OCI-LY7 (cell line): ENCODE results near the gene MSH3. TPM values are rescaled to one million over a fixed set of nuclear protein-coding genes. Genes with fewer than 3 reads are reported as not detected.

ENCODE experiments used
- BruUV-seq: library from RNA; stranded (reverse); fragments of 400-500 nt; replicated peaks from 2 replicates; lab custom pipeline; 2021; lab: Mats Ljungman, UMichigan
- CTCF ChIA-PET: fragments of 300-600 bp; sonication (Branson Sonifier 250); formaldehyde crosslinking; loops from one replicate; lab custom pipeline; 2022; ENCODE audit warnings: antibody characterized with exemption; ENCODE audit not compliant: unreplicated experiment; lab: Charles Lee
- POLR2A ChIA-PET: fragments of 300-600 bp; sonication (Branson Sonifier 250); formaldehyde crosslinking; loops from one replicate; lab custom pipeline; 2022; ENCODE audit warnings: antibody characterized with exemption; lab: Charles Lee
- DNase-seq: peaks from one replicate; pipeline ENCODE4 v3.0.0-alpha.2; 2015; ENCODE audit warnings: low spot score
- H2AFZ ChIP-seq: fragments of 200-600 bp; sonication (generic), shearing (Covaris generic); 2 replicates; pipeline ENCODE4 v1.6.1; 2014; ENCODE audit warnings: mild to moderate bottlenecking, antibody characterized with exemption, low read length, moderate library complexity
- H3K27ac ChIP-seq: fragments of 200-600 bp; sonication (generic); 2 replicates; pipeline ENCODE4 v1.5.1; 2014; ENCODE audit warnings: mixed run types, low read depth, mild to moderate bottlenecking, moderate library complexity, low read length, inconsistent platforms; ENCODE audit not compliant: poor library complexity, severe bottlenecking
- H3K36me3 ChIP-seq: fragments of 200-600 bp; sonication (generic); 2 replicates; pipeline ENCODE4 v1.6.1; 2014; ENCODE audit warnings: mild to moderate bottlenecking, antibody characterized with exemption, low read length, moderate library complexity, mixed read lengths; ENCODE audit not compliant: insufficient read depth
- H3K4me1 ChIP-seq: fragments of 200-600 bp; sonication (generic); 2 replicates; pipeline ENCODE4 v1.5.1; 2014; ENCODE audit warnings: mild to moderate bottlenecking, low read length; ENCODE audit not compliant: insufficient read depth, poor library complexity, severe bottlenecking
- H3K4me2 ChIP-seq: fragments of 200-600 bp; sonication (generic); 2 replicates; pipeline ENCODE4 v1.6.1; 2014; ENCODE audit warnings: mild to moderate bottlenecking, low read length
- H3K4me3 ChIP-seq: fragments of 200-600 bp; sonication (generic); 2 replicates; pipeline ENCODE4 v1.5.1; 2014; ENCODE audit warnings: mild to moderate bottlenecking, low read depth, low read length; ENCODE audit not compliant: poor library complexity, severe bottlenecking
- H3K79me2 ChIP-seq: fragments of 200-600 bp; sonication (generic); 2 replicates; pipeline ENCODE4 v1.6.1; 2016; ENCODE audit warnings: low read depth, mild to moderate bottlenecking, low read length, moderate library complexity, mixed read lengths; ENCODE audit not compliant: insufficient read depth
- H3K9me2 ChIP-seq: fragments of 200-600 bp; sonication (generic); 2 replicates; pipeline ENCODE4 v1.6.1; 2016; ENCODE audit warnings: mild to moderate bottlenecking, low read length, mixed read lengths; ENCODE audit not compliant: insufficient read depth
- H3K9me3 ChIP-seq: fragments of 200-600 bp; sonication (generic); 2 replicates; pipeline ENCODE4 v1.6.1; 2014; ENCODE audit warnings: mild to moderate bottlenecking, mixed run types, low read length, mixed read lengths
- H4K20me1 ChIP-seq: fragments of 200-600 bp; sonication (generic); 2 replicates; pipeline ENCODE4 v1.6.1; 2014; ENCODE audit warnings: mild to moderate bottlenecking, antibody characterized with exemption, low read length, moderate library complexity, mixed read lengths; ENCODE audit not compliant: insufficient read depth
- CTCF ChIP-seq: fragments of 200-600 bp; sonication (generic); conservative IDR thresholded peaks from 2 replicates; pipeline ENCODE4 v1.5.1; 2014; ENCODE audit warnings: mild to moderate bottlenecking, antibody characterized with exemption, low read length, moderate library complexity, mixed read lengths
- EZH2phosphoT487 ChIP-seq: fragments of 200-600 bp; sonication (generic); IDR thresholded peaks from 2 replicates; pipeline ENCODE4 v1.6.1; 2018; ENCODE audit warnings: low read depth, borderline replicate concordance, mild to moderate bottlenecking, mixed run types, antibody characterized with exemption, low read length, moderate library complexity, mixed read lengths
- intact Hi-C: fragments of 100-400 bp; cut with micrococcal nuclease; formaldehyde crosslinking; loops from one replicate; pipeline ENCODE4 v1.10.0; 2022; ENCODE audit not compliant: unreplicated experiment
- total RNA-seq, 2 experiments: library from RNA; depleted of rRNA in 1 of 2; stranded (reverse); fragments of >200 nt in 1 of 2; shearing (Covaris generic) in 1 of 2; gene quantifications; 2 replicates each; pipeline ENCODE4 v1.2.3, GENCODE V29; 2014 to 2022

MSH3 gene
- total RNA-seq, 2 experiments from 2014 or later: 15.4 to 28.3 TPM

- no peaks in the 10 kb centered on the region for H4K20me1 ChIP-seq
- intact Hi-C loops: no loop called here
- BruUV-seq: no TSS peak
- no peaks in the 10 kb centered on the region for H3K79me2 ChIP-seq
- no peak for DNase-seq
- POLR2A ChIA-PET: interaction anchor here (0.7 to 1.3 kb wide), 2 partner anchors 10 to 731 kb away, joined by 4 to 5 read pairs; no protein-coding TSS in a partner anchor
- H3K9me2 ChIP-seq: no peaks in the 10 kb centered on the region
- TF ChIP-seq EZH2phosphoT487: no peak
- no peak for TF ChIP-seq CTCF
- H3K4me1 ChIP-seq: no peaks in the 10 kb centered on the region
- H3K4me3 ChIP-seq: no peak overlapping the region
- CTCF ChIA-PET: no interaction called here
- H3K9me3 ChIP-seq: no peaks in the 10 kb centered on the region
- H3K36me3 ChIP-seq: peaks cover 51% of the 10 kb centered on the region
- H3K4me2 ChIP-seq: no peak overlapping the region
- no peak overlapping the region for H3K27ac ChIP-seq
- no peak overlapping the region for H2AFZ ChIP-seq
Observed at GRCh38 chr5:80777347-80778287, 123.2 kb downstream of the MSH3 start.

GRCh38 chr5:80780024-80780423 lies 125.6 kb downstream of the MSH3 start:
- Histone ChIP-seq H3K36me3 (peaks cover 54% of the 10 kb centered on the region), H2AFZ (no peak overlapping the region), H4K20me1 (no peaks in the 10 kb centered on the region), H3K4me3 (no peak overlapping the region), H3K9me3 (no peaks in the 10 kb centered on the region), H3K4me1 (no peaks in the 10 kb centered on the region), H3K4me2 (no peak overlapping the region), H3K9me2 (no peaks in the 10 kb centered on the region), H3K27ac (no peak overlapping the region), H3K79me2 (no peaks in the 10 kb centered on the region)
- no peak for TF ChIP-seq CTCF
- TF ChIP-seq EZH2phosphoT487: no peak
- ChIA-PET CTCF (no interaction called here), POLR2A (no interaction called here)
- no TSS peak for BruUV-seq
- intact Hi-C loops: no loop called here
- DNase-seq: no peak

- H2AFZ ChIP-seq: no peak overlapping the region
- H3K9me2 ChIP-seq: no peaks in the 10 kb centered on the region
- H3K27ac ChIP-seq: no peak overlapping the region
- TF ChIP-seq CTCF: no peak
- no peak for TF ChIP-seq EZH2phosphoT487
- H4K20me1 ChIP-seq: no peaks in the 10 kb centered on the region
- no peaks in the 10 kb centered on the region for H3K79me2 ChIP-seq
- H3K36me3 ChIP-seq: peaks cover 56% of the 10 kb centered on the region
- H3K4me3 ChIP-seq: no peak overlapping the region
- H3K4me1 ChIP-seq: no peaks in the 10 kb centered on the region
- no peak for DNase-seq
- intact Hi-C loops: no loop called here
- ChIA-PET POLR2A (no interaction called here), CTCF (no interaction called here)
- no peak overlapping the region for H3K4me2 ChIP-seq
- H3K9me3 ChIP-seq: no peaks in the 10 kb centered on the region
- no TSS peak for BruUV-seq
Observed at GRCh38 chr5:80780761-80781285, 126.4 kb downstream of the MSH3 start.
